Body of pancreas (tissue), 4 donors: ENCODE results near the gene ST3GAL6.

Experiments
- POLR2A ChIP-seq, 3 donors: fragments of 450-650 bp; IDR thresholded peaks; one replicate each; pipeline ENCODE4 v1.6.1; 2016; ENCODE audit warnings: antibody characterized with exemption in 3 of 3, mild to moderate bottlenecking in 2 of 3
- TF ChIP-seq, protein P1 (sequence below), 7 experiments: fragments of 450-650 bp in 4 of 7; fragments of 200-600 bp in 3 of 7; sonication (generic) in 3 of 7; IDR thresholded peaks; one replicate each; pipeline ENCODE4 v1.5.1; 2016 to 2019; ENCODE audit warnings: antibody characterized with exemption in 7 of 7

DNA sequence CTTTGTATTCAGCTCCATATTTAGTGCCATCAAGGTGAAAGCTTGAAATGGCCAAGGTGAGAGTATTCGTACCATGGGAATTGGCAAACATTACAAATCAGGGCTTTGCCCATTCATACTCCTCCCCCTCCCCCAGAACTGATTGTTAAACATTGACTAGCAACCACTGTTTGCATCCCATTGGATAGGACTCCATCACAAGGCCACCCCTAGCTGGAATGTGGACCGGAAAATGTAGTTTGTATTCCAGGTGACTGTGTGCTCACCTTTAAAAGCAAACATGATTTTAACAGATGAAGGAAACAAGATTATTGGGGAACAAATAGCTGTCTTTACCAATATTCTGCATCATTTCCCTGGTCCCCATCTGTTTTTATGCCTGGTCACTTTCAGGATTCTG lies 14.1 kb downstream of the ST3GAL6 start:
- TF ChIP-seq, protein P1, sequence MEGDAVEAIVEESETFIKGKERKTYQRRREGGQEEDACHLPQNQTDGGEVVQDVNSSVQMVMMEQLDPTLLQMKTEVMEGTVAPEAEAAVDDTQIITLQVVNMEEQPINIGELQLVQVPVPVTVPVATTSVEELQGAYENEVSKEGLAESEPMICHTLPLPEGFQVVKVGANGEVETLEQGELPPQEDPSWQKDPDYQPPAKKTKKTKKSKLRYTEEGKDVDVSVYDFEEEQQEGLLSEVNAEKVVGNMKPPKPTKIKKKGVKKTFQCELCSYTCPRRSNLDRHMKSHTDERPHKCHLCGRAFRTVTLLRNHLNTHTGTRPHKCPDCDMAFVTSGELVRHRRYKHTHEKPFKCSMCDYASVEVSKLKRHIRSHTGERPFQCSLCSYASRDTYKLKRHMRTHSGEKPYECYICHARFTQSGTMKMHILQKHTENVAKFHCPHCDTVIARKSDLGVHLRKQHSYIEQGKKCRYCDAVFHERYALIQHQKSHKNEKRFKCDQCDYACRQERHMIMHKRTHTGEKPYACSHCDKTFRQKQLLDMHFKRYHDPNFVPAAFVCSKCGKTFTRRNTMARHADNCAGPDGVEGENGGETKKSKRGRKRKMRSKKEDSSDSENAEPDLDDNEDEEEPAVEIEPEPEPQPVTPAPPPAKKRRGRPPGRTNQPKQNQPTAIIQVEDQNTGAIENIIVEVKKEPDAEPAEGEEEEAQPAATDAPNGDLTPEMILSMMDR (IDR thresholded peaks at IDR 0.05) = no peak
- TF ChIP-seq POLR2A (IDR thresholded peaks at IDR 0.05) = no peak
